Hepatocyte (in vitro differentiated cells): ENCODE data around the gene TNPO3.

Experiments
- CTCF ChIP-seq: fragments of 200-600 bp; sonication (generic); IDR thresholded peaks from 2 replicates; pipeline ENCODE4 v1.5.1; 2016; ENCODE audit warnings: antibody characterized with exemption, mild to moderate bottlenecking; ENCODE audit not compliant: poor library complexity
- EZH2phosphoT487 ChIP-seq: fragments of 200-600 bp; sonication (generic); IDR thresholded peaks from one replicate; pipeline ENCODE4 v1.6.1; 2018; ENCODE audit warnings: antibody characterized with exemption, mild to moderate bottlenecking, low read depth, moderate library complexity; ENCODE audit not compliant: unreplicated experiment, severe bottlenecking

DNA sequence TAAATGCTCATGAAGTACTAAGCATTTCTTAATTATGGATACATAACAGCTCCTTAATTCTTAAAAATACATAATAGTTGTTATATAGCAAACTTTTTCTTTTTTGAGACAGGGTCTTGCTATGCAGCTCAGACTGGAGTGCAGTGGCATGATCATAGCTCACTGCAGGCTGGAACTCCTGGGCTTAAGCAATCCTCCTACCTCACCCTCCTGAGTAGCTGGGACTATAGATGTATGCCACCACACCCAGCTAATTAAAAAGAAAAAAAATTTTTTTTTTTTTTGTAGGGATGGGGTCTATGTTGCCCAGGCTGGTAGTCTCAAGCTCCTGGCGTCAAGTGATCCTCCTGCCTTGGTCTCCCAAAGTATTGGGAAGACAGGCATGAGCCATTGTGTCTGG is 86.3 kb downstream of the TNPO3 start:
- no peak for TF ChIP-seq CTCF
- TF ChIP-seq EZH2phosphoT487: no peak
